HG02943 (cell line): ENCODE measurements around the gene HIVEP3.
A peak's percentile ranks its signal among the peaks of the same experiment; 100 is the strongest.

Experiments used
- ATAC-seq: cut with Tn5 transposase; IDR thresholded peaks from one replicate; pipeline ENCODE4 v1.9.1; 2021; ENCODE audit warnings: mild to moderate bottlenecking, low read depth, moderate library complexity; ENCODE audit not compliant: unreplicated experiment

The HIVEP3 gene

GRCh38 chr1:41740058-41740457, 178.7 kb downstream of the HIVEP3 start:
- ATAC-seq: no peak

GRCh38 chr1:41739061-41739955, 179.4 kb downstream of the HIVEP3 start:
- ATAC-seq: no peak

- no peak for ATAC-seq
These were observed 180.2 kb downstream of the HIVEP3 start for GRCh38 chr1:41738475-41738874.

- ATAC-seq: no peak
These were observed 180.7 kb downstream of the HIVEP3 start for GRCh38 chr1:41738006-41738405.

GRCh38 chr1:41735631-41736260, 183.0 kb downstream of the HIVEP3 start:
- no peak for ATAC-seq

- no peak for ATAC-seq
These were observed 183.6 kb downstream of the HIVEP3 start for GRCh38 chr1:41735139-41735538.

- no peak for ATAC-seq
These were observed 184.3 kb downstream of the HIVEP3 start for GRCh38 chr1:41734201-41734970.

- ATAC-seq: no peak
These were observed 185.0 kb downstream of the HIVEP3 start for GRCh38 chr1:41733725-41734124.

GRCh38 chr1:41733021-41733420, 185.7 kb downstream of the HIVEP3 start:
- ATAC-seq: no peak

GRCh38 chr1:41731516-41732030, 187.1 kb downstream of the HIVEP3 start:
- ATAC-seq: no peak

- ATAC-seq: no peak
These were observed 187.9 kb downstream of the HIVEP3 start for GRCh38 chr1:41730806-41731205.

GRCh38 chr1:41728403-41729202, 190.1 kb downstream of the HIVEP3 start:
- peak; percentile 75 for ATAC-seq

GRCh38 chr1:41727749-41728115, 191.0 kb downstream of the HIVEP3 start:
- no peak for ATAC-seq

- no peak for ATAC-seq
These were observed 191.6 kb downstream of the HIVEP3 start for GRCh38 chr1:41726899-41727748.

GRCh38 chr1:41726292-41726691, 192.4 kb downstream of the HIVEP3 start:
- ATAC-seq: no peak

GRCh38 chr1:41724926-41725325, 193.8 kb downstream of the HIVEP3 start:
- no peak for ATAC-seq

- ATAC-seq: no peak
These were observed 194.5 kb downstream of the HIVEP3 start for GRCh38 chr1:41724248-41724647.

GRCh38 chr1:41723786-41724185, 194.9 kb downstream of the HIVEP3 start:
- no peak for ATAC-seq

GRCh38 chr1:41722184-41722583, 196.5 kb downstream of the HIVEP3 start:
- no peak for ATAC-seq
